HepG2 (cell line): ENCODE data around the gene TIMM23. TPM values are rescaled to one million over a fixed set of nuclear protein-coding genes. Genes with fewer than 3 reads are reported as not detected.

ENCODE experiments used
- ARID5B ChIP-seq: IDR thresholded peaks from 2 replicates; pipeline ENCODE4 v1.4.0; 2020; ENCODE audit warnings: mild to moderate bottlenecking, missing genetic modification reagents
- EEA1 ChIP-seq: sonication (generic); formaldehyde crosslinking; IDR thresholded peaks from 2 replicates; pipeline ENCODE4 v1.5.1; 2020; ENCODE audit warnings: mild to moderate bottlenecking, missing genetic modification reagents, borderline replicate concordance
- HCFC1 ChIP-seq: fragments of 150-350 bp; IDR thresholded peaks from 2 replicates; pipeline ENCODE4 v1.6.1; 2014; ENCODE audit warnings: low read depth, low read length
- HDAC1 ChIP-seq: sonication (generic); formaldehyde crosslinking; IDR thresholded peaks from 2 replicates; pipeline ENCODE4 v1.5.1; 2020; ENCODE audit warnings: mild to moderate bottlenecking, missing genetic modification reagents
- HMGXB3 ChIP-seq: sonication (generic); formaldehyde crosslinking; IDR thresholded peaks from 2 replicates; pipeline ENCODE4 v1.4.0; 2020; ENCODE audit warnings: missing genetic modification reagents, borderline replicate concordance
- HOXA3 ChIP-seq: sonication (generic); formaldehyde crosslinking; IDR thresholded peaks from 2 replicates; pipeline ENCODE4 v1.5.0; 2020; ENCODE audit warnings: missing genetic modification reagents
- IRF2 ChIP-seq: IDR thresholded peaks from 2 replicates; pipeline ENCODE4 v1.6.1; 2018; ENCODE audit warnings: missing genetic modification reagents, missing compliant biosample characterization
- IRF9 ChIP-seq: sonication (generic); formaldehyde crosslinking; IDR thresholded peaks from 2 replicates; pipeline ENCODE4 v1.8.0; 2022; ENCODE audit warnings: missing genetic modification reagents, mild to moderate bottlenecking, borderline replicate concordance
- MED1 ChIP-seq: sonication (generic); formaldehyde crosslinking; IDR thresholded peaks from 2 replicates; pipeline ENCODE4 v1.4.0; 2020; ENCODE audit warnings: missing genetic modification reagents
- MXD4 ChIP-seq: IDR thresholded peaks from 2 replicates; pipeline ENCODE4 v1.6.1; 2016; ENCODE audit warnings: mild to moderate bottlenecking, missing biosample characterization, missing genetic modification reagents
- POLR2AphosphoS5 ChIP-seq: IDR thresholded peaks from 2 replicates; pipeline ENCODE4 v1.6.1; 2012; ENCODE audit warnings: low read depth, low read length
- RELA ChIP-seq: sonication (generic); formaldehyde crosslinking; IDR thresholded peaks from 2 replicates; pipeline ENCODE4 v1.4.0; 2020; ENCODE audit warnings: missing genetic modification reagents
- SAP130 ChIP-seq: IDR thresholded peaks from 2 replicates; pipeline ENCODE4 v1.6.1; 2016; ENCODE audit warnings: low read depth
- SP4 ChIP-seq: sonication (generic); formaldehyde crosslinking; IDR thresholded peaks from 2 replicates; pipeline ENCODE4 v1.8.1; 2023; ENCODE audit warnings: mild to moderate bottlenecking, missing genetic modification reagents
- TFDP1 ChIP-seq: IDR thresholded peaks from 2 replicates; pipeline ENCODE4 v1.6.1; 2016; ENCODE audit warnings: missing compliant biosample characterization, missing genetic modification reagents, borderline replicate concordance
- ZMAT3 ChIP-seq: sonication (generic); formaldehyde crosslinking; conservative IDR thresholded peaks from 2 replicates; pipeline ENCODE4 v1.7.0; 2021; ENCODE audit warnings: missing genetic modification reagents
- ZNF337 ChIP-seq: sonication (generic); formaldehyde crosslinking; IDR thresholded peaks from 2 replicates; pipeline ENCODE4 v1.5.1; 2020; ENCODE audit warnings: missing genetic modification reagents, low read depth, mild to moderate bottlenecking, borderline replicate concordance
- ZNF772 ChIP-seq: sonication (generic); formaldehyde crosslinking; IDR thresholded peaks from 2 replicates; pipeline ENCODE4 v1.5.0; 2020; ENCODE audit warnings: mild to moderate bottlenecking, missing genetic modification reagents
- ZNF891 ChIP-seq: sonication (generic); formaldehyde crosslinking; IDR thresholded peaks from 2 replicates; pipeline ENCODE4 v1.5.0; 2020; ENCODE audit warnings: mild to moderate bottlenecking, missing genetic modification reagents
- polyA plus RNA-seq, 8 experiments: library from polyadenylated mRNA; depleted of rRNA in 3 of 8; stranded (reverse) in 7 of 8; unstranded in 1 of 8; fragments of >200 nt; fragmentation: Illumina TruSeq in 4 of 8; extraction: Trizol in 4 of 8; gene quantifications; 2 replicates each; pipeline versions ENCODE4 v1.2.1 to v1.2.3, GENCODE V29; 2011 to 2016; ENCODE audit warnings: low read depth in 4 of 8, missing spikeins in 1 of 8, mixed read lengths in 1 of 8; ENCODE audit not compliant: insufficient read depth in 1 of 8
- total RNA-seq, 5 experiments: library from RNA; depleted of rRNA; stranded (reverse); fragments of >200 nt; fragmentation: Illumina TruSeq; extraction: Trizol; gene quantifications; 2 replicates each; pipeline ENCODE4 v1.2.3, GENCODE V29; 2016; ENCODE audit warnings: low read depth in 1 of 5

The TIMM23 gene
- total and polyA plus RNA-seq, 2 of the 13 experiments (the other 11 are each of a cell fraction or from before 2014, with no cell fraction given): 80.2 to 98.6 TPM

GRCh38 chr10:45972106-45972812, at the start of gene TIMM23 (continued):
- TF ChIP-seq IRF2 (CRISPR knock-in tag): peak; percentile 67; the same call in 1 of the 2 replicates
- TF ChIP-seq HDAC1 (CRISPR knock-in tag): peak; percentile 98
- TF ChIP-seq ARID5B: peak; percentile 62; the same call in 1 of the 2 replicates
- peak; percentile 85 for TF ChIP-seq HMGXB3
- TF ChIP-seq MXD4 (CRISPR knock-in tag): peak; percentile 74; the same call in 1 of the 2 replicates
- peak; percentile 52; the same call in 1 of the 2 replicates for TF ChIP-seq HCFC1
- 0 out of 2 replicates have a peak, but pooled peaks have one; percentile 33 for TF ChIP-seq EEA1
- TF ChIP-seq ZNF772 (CRISPR knock-in tag): 0 out of 2 replicates have a peak, but pooled peaks have one; percentile 39
- TF ChIP-seq POLR2AphosphoS5: peak; percentile 61
- TF ChIP-seq MED1 (CRISPR knock-in tag): peak; percentile 55; the same call in 1 of the 2 replicates
- TF ChIP-seq SAP130: peak; percentile 98
- 0 out of 2 replicates have a peak, but pooled peaks have one; percentile 40 for TF ChIP-seq ZMAT3 (CRISPR knock-in tag)
- peak; percentile 95 for TF ChIP-seq TFDP1 (CRISPR knock-in tag)
- TF ChIP-seq ZNF891 (CRISPR knock-in tag): peak; percentile 77
- TF ChIP-seq HOXA3: peak; percentile 73
- TF ChIP-seq RELA: 0 out of 2 replicates have a peak, but pooled peaks have one; percentile 46
- TF ChIP-seq IRF9 (CRISPR knock-in tag): peak; percentile 63; the same call in 1 of the 2 replicates
- peak; percentile 47; the same call in 1 of the 2 replicates for TF ChIP-seq SP4 (CRISPR knock-in tag)
- peak; percentile 31; the same call in 1 of the 2 replicates for TF ChIP-seq ZNF337 (CRISPR knock-in tag)
